ENCODE measurements around the gene ODC1.
"Not testable (repeated sequence)": the region's sequence is repeated elsewhere in the genome, so short reads cannot be mapped to it uniquely, and the experiment has no call there.

ODC1 gene

GRCh38 chr2:10447895-10448575, at the start of gene ODC1:
Gene ODC1 (minus strand): TSS chr2:10448327. CDS start chr2:10445032, 3,295 bp downstream.
- DNase-seq: peak; percentile 91 to 98

DNA sequence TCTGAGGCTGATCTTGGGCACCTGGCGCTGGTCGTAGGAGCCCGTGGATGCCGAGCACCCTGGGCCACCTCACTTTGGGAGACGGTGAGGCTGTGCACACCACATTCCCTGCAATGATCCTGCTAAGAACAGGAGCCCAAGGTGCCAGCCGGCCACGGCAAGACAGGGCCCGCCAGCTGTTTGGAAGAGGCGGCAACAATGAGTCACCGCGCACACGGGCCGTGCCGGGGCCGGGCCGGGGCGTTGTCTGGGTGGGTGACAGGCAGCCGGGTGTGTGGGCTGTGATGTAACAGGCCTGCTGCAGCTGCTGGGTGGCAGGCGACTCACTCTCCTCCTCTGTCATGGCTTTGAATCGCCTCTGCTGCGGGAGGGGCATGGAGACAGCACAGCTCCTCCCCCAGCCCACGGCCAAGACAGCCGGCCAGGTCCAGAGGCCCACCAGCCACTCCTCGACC, 49.7 kb upstream of the ODC1 start:
- DNase-seq: peak; percentile 37 to 71

DNA sequence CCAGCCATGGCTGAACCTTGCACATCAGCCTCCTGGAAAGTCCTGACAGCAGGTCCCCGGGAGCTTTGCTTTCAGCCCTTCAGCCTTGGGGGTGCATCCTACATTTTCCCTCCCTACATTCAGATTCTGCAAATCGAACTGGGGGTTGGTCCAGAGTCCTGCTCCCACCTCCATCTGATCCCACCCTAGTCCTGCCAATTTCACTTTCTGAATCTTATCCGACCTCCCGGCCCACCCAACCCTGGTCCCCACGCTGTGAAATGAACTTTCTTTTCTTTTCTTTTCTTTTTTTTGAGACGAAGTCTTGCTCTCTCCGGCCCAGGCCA, 47.8 kb upstream of the ODC1 start:
- no peak for DNase-seq

DNA sequence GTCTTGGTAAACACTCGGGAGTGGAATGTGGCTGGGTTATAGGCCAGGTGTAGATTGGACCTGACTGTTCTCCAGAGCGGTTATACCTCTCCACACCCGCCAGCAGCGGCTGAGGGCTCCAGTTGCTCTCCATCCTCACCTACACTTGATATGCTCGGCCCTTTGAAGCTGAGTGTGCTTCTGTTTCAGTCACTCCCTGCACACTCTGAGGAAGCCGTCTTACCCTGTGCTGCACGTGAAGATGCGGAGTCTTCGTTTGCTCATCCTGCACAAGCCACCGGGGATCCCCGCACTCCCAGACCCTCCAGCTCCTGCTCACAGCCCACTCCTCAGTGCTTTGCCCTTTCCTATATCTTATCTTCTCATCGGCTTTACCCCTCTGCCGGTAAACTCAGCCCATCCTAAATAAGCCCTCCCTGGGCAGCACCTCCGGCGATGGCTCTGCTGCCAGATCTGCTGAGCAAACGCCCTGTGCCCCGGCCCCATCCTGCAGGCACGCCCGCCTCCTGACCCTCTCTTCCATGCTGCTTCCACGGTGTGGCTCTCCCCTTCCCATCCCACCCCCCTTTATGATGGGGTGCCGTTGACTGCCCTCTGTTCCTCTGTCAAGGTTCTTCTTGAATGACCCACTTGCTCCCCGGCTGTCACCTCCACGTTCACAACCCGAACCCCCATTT, 47.3 kb upstream of the ODC1 start:
- DNase-seq: no peak

GRCh38 chr2:10494351-10495066, 46.4 kb upstream of the ODC1 start:
- no peak for DNase-seq

DNA sequence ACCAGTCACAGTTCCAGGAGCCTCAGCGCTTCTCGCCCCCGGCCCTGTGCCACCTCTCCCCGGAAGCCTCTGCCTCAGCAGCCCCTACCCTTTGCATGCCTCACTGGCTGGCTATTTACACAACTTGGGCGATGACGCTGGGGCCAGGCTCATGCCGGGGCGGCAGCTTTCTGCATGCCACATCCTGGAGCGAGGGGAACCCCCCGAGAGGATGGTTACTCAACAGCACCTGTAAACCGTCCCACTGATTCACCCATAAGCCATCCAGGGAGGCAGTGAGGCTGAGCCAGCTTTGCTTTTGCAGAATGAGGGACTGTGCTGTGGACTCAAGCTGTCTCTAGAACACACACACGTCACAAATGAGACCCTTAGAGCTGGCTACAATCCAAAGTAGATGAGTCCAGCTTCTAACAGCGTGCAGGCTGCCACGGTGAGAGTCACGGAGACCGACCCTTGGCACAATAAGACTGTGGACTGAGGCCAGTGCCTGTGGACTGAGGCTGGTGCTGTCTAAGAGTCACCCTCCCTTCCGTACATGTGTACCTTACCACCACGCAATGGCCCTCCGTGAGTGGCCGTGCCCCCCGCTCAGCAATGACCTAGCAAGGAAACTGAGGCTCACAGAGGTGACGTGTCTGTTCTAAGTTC, 45.6 kb upstream of the ODC1 start:
- DNase-seq: no peak

DNA sequence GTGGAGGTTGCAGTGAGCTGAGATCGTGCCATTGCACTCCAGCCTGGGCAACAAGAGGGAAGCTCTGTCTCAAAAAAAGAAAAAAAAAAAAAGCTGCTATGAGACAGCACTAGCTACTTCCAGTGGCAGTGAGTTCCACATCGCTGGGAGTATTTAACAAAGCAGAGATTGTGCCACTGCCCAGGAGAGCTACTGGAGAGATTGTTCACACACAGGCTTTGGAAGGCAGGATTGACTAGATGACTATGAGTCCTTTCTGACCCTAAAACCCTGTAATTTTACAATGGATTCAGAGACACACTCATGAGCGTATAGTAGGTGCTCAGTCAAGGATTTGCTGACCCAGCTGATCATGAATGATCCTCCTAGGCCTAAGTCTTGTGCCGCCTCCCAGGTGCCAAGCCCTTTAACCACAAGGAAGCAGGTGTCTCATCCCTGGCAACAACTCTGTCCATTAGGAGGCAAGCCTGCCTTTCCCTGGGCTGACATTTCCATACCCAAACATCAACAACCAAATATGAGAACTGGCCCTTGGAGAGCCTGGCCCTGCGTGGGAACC, 45.0 kb upstream of the ODC1 start:
- DNase-seq: no peak

- no peak for DNase-seq
Measured at GRCh38 chr2:10490806-10491291, 42.7 kb upstream of the ODC1 start.

GRCh38 chr2:10489842-10490555, 41.9 kb upstream of the ODC1 start:
- DNase-seq: no peak

- not testable (repeated sequence) for DNase-seq
Measured at GRCh38 chr2:10488142-10488541, 40.0 kb upstream of the ODC1 start.

DNA sequence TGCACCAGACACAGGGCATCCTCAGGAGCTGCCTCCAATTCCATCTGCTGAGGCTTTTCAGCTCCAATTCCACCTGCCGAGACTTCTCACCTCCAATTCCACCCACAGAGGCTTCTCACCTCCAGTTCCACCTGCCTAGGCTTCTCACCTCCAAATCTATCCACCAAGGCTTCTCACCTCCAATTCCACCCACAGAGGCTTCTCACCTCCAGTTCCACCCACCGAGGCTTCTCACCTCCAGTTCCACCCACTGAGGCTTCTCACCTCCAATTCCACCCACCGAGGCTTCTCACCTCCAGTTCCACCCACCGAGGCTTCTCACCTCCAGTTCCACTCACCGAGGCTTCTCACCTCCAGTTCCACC, 39.6 kb upstream of the ODC1 start:
- DNase-seq: not testable (repeated sequence)

DNA sequence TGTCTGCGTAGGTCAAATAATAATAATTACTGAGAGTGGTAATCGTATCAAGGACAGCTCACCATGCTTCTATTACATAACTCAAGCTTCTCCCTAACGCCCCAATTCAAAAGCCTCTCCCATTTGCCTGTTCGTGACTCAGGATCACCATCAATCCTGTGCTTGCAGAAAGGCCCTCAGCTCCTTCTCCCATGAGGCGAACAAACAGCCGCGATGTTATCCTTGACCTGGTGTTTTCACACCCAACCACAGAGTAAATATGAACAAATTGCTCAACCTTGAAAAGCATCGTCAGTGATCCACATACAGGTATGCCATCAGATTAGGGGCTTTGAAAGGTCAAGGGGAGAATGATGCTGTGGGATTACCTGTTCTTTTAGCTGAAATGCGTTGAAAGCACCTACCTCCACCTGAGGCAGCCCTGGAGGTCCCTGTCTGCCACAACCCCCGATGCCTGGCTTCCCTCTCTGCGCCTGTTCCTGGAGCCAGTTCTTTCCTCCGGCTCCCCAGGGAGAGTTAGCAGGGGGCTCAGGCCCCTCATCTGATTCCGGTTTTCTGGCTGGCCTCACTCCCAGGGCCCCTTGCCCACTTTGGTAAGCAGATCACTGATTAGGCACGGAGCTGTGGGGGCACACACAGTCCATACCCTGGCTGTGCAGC, 39.1 kb upstream of the ODC1 start:
- DNase-seq: no peak

GRCh38 chr2:10486601-10487079, 38.5 kb upstream of the ODC1 start:
- DNase-seq: no peak

- DNase-seq: no peak
Measured at GRCh38 chr2:10486091-10486490, 38.0 kb upstream of the ODC1 start.

DNA sequence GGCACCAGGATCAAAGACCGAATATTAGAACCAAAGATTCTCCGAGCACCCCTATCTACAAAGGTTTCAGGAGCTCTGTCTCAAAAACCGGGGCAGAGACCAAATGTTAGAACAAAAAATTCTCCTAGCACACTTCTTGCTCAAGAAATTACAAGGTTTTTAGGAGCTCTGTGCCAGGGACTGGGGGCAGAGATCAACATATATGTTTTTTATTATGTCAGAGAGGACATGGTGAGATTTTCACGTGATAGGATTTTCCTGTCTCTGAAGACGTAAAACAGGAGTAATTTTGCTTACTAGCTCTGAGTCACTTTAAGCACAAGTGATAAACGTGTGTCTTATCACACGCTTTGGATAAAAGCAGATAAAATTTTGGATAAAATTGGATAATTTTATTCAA, 34.8 kb upstream of the ODC1 start:
- no peak for DNase-seq

GRCh38 chr2:10482460-10482859, 34.3 kb upstream of the ODC1 start:
- DNase-seq: no peak

DNA sequence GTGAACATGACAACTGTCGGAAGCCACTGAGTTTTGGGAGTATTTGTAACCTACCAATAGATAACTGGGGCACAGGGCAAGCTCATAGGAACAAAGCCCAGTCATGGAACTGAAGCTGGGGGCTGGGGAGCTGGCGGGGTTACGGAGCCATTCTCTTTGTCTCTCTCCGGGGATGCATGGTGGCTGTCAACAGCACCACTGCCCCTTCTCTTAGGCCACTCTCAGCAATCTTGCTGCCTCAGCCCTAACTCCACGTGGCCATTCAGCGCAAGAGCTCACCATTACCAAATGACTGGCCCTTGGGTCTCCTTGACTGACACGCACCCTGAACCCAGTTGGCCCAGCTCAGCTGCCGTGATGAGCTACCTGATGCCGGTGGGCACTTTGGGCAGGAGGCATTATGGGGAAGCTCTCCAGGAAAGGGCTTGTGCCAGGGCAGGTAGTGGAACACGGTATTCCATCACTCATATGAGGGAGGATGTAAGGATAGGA, 33.6 kb upstream of the ODC1 start:
- DNase-seq: no peak

- DNase-seq: no peak
Measured at GRCh38 chr2:10481055-10481665, 33.0 kb upstream of the ODC1 start.

DNA sequence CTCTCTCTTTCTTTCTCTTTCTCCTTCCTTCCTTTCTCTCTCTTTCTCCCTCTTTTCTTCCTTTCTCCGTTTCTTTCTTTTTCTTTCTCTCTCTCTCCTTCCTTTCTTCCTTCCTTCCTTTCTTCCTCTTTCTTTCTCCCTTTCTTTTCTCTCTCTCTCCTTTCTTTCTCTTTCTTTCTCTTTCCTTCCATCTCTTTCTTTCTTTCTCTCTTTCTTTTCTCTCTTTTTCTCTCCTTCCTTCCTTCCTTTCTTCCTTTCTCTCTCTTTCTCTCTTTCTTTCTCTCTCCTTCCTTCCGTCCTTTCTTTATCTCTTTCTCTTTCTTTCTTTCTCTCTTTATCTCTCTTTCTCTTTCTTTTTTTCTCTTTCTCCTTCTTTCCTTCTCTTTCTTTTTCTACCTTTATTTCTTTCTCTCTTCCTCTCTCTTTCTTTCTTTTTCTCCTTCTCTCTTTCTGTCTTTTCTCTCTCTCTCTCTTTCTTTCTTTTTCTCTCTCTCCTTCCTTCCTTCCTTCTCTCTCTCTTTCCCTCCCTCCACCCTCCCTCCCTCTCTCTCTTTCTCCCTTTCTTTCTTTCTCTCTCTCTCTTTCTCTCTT, 32.3 kb upstream of the ODC1 start:
- DNase-seq: no peak

- DNase-seq: no peak
Measured at GRCh38 chr2:10478916-10479315, 30.8 kb upstream of the ODC1 start.

DNA sequence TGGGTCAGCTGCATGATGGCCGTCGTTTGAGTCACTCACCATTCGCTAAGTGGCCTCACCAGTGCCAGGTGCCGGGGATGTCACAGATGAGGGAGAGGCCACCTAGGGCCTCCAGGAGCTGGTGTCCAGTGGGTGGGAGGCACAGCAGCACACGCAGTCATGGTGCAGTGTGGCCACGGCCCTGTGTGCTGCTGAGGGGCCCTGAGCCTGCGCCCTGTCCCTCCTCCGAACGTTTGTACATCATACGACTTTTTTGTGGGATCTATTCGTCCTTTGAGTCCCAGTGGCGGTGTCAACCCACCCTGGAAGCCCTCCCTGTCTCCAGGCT, 30.1 kb upstream of the ODC1 start:
- DNase-seq: no peak
